Dermis blood vessel endothelial cell (primary cell): ENCODE measurements around the gene CRAMP1. TPM values are rescaled to one million over a fixed set of nuclear protein-coding genes. Genes with fewer than 3 reads are reported as not detected.

ENCODE experiments used
- DNase-seq: peaks from one replicate; pipeline ENCODE4 v3.0.0; 2010
- total RNA-seq: library from RNA; depleted of rRNA; stranded (reverse); fragments of >200 nt; gene quantifications from 2 replicates; pipeline ENCODE4 v1.2.3, GENCODE V29; 2014

The CRAMP1 gene
- total RNA-seq, 1 donor from 2014 or later: 12.9 TPM

DNA sequence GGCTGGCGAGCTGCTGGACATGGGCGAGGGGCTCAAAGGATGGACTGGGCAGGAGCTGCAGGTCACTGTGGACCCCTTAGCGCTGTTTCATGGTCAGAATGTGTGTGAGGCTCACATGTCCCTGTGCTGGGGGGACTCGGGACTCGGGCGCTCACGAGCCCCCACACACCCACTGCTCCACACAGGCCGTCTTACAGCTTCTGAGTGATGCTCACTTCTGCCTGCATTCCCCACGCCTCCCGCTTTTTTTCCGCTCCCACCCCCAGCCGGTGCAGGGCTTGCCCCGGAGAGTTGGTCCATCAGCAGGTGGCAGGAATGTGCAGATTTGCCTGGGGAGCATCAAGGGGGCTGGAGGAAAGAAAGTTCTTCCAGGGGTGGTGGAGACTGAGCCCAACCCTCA lies 45.7 kb downstream of the CRAMP1 start:
- DNase-seq: no peak

DNA sequence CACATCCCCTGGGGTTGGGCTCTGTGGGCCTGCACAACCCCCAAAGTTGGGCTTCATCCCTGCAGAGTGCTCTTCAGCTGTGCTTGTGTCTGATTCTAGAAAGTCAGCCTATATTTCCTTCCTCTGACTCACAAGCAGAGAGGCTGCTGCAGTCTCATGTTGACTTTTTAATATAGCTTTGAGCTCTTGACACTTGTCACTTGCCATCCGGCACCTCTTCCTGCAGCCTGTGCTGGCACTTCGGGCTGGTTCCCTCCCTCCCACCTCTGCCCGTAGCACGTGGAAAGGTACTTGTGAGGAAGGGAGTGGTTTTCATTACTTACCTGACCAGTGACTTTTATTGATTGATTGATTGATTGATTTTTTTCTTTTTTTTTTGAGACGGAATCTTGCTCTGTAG lies 46.9 kb downstream of the CRAMP1 start:
- peak; percentile 25 for DNase-seq

DNA sequence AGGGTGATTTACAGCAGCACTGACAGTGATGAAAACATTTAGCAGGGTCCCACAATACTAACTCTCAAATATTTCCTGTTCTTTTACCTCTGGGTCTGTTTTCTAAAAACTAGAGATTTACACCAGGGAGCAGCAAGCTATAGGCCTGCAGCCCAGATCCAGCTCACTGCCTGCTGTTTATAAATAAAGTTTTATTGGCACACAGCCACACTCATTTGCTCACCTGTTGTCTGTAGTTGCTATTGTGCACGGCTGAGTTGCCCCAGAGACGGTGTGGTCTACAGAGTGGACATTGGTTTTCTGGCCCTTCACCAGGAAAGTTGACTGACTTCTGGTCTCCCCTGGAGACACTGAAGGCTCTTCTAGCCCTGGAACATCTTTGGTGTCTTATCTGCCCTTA lies 49.7 kb downstream of the CRAMP1 start:
- DNase-seq: no peak

DNA sequence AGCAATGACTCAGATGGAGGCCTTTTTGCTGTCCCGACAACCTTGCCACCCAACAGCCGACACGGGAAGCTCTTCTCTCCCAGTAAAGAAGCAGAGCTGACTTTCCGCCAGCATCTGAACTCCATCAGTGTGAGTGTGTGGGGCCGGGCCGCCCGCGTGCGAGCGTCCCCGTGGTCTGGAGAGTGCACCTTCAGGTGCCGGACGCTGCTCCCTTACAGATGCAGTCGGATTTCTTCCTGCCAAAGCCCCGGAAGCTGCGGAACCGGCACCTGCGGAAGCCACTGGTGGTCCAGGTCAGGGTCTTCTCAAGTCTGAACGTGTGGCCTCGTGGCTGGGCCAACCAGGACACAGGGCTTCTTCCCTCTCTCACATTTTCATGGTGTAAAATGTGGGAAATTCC lies 50.4 kb downstream of the CRAMP1 start:
- DNase-seq: no peak

DNA sequence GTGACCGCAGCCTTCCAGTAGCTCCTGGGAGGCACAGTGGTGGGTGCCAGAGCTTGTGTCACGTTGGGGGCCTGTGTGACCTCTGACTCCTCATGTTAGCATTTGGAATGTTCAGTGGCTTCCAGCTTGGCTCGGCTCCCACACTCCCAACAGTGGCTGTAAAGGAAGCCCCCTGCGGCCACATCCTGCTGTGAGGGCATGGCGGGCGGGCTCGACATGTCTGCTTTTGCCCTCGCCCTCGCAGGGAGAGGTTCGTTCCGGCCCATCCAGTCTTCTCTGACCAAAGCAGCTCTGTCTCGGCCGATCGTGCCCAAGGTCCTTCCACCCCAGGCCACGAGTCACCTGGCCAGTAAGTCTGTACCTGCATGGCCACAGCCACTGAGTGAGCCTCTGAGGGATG lies 53.7 kb downstream of the CRAMP1 start:
- DNase-seq: no peak

DNA sequence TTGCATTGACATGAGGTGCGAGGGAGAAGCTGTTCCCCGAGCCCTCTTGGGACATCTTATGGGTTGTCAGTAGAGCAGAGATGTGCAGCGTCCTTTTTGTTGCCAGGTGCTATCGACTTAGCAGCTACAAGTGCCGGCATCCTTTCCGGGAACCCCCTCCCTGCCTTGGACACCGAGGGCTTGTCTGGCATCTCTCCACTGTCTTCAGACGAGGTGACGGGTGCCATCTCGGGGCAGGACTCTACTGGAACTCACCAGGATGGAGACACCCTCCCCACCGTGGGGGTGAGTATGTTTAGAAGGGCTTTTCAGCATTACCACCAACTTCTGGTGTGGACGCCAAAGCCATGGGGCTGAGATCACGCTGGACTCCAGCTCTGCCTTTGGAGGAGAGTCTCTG lies 54.2 kb downstream of the CRAMP1 start:
- DNase-seq: no peak

DNA sequence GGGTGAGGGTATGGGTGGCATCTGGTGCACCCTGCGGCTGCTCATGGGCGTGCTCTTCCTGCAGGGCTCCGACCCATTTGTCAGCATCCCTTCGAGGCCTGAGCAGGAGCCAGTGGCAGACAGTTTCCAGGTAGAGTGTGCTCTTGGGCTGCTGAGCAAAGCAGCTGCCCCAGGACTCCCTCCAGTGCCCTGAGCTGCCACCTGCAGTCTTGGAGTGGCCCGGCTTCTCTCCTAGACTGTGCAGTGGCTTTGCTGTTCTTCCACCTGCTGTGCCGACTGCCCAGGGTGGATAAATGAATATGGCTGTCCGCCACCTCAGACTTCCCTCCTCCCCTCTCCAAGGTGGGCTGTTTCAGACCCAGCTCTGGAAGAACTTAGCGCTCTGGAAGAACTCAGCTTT lies 55.1 kb downstream of the CRAMP1 start:
- no peak for DNase-seq

DNA sequence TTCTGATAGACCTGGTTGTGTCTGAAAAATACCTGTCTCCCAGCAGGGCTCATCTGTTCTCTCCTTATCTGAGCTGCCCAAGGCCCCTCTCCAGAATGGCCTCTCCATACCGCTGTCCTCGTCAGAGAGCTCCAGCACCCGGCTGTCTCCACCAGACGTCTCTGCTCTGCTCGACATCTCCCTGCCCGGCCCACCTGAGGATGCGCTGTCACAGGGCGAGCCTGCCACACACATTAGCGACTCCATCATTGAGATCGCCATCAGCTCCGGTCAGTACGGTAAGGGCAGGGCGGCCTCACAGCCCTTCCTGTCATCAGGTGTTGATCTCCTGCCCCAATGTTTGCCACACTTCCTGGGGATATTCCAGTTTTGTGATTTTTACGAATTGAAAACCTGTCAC lies 55.8 kb downstream of the CRAMP1 start:
- no peak for DNase-seq

DNA sequence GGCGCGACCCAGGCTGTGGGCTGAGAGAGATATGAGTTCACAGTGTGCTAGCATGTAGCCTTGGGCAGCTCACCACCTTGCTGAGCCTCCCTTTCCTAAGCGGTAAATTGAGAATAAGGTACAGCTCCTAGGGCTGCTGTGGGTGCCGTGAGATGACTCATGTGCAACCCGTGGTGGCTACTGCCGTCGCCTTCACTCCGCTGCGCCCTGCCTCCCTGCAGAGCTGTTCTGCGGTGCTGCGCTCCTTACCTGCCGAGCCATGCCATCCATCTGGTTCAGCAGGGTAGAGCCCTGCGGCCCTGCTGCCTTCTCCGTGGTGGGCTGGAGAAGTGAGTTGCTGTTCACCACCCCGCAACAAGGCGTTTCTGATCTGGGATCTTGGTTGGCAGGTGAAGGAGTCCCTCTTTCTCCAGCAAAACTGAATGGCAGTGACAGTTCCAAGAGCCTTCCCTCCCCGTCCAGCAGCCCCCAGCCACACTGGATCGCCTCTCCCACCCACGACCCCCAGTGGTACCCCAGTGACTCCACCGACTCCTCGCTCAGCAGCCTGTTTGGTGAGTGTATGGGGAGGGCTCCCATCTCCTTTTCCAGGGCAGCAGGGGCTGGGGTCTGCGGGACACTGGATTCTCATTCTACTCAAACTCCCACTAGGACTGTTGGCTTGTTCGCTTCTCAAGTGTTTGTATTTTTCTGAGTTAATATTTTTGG lies 56.6 kb downstream of the CRAMP1 start:
- DNase-seq: no peak

DNA sequence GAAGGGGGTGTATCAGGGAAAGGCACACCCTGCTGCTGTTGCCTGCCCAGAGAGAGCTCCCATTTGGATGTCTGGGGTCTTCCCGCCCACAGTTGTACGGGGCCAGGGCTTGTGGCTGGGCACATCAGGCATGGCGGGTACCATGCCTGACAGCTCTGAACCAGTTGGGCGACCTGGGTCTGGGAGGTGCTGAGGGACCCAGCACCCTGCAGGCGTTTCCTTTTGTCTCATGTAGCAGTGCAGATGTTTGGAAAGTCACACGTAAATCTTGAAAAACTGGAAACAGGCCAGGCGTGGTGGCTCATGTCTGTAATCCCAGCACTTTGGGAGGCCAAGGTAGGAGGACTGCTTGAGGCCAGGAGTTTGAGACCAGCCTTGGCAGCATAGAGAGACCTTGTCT lies 57.5 kb downstream of the CRAMP1 start:
- DNase-seq: no peak

DNA sequence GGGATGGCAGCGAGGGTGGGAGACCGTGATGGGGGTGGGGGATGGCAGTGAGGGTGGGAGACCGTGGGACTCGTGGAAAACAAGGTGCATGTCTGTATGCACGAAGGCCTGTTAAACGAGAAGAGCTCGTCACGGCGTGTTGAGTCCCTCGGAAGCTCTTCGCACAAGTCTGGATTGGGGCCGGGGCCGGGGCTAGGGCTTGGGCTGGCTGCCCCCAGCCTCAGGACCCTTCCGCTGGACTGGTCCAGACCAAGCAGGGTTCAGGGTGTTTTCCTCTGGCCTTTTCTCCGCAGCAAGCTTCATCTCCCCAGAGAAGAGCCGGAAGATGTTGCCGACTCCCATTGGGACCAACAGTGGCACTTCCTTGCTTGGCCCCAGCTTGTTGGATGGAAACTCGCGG lies 58.2 kb downstream of the CRAMP1 start:
- no peak for DNase-seq

DNA sequence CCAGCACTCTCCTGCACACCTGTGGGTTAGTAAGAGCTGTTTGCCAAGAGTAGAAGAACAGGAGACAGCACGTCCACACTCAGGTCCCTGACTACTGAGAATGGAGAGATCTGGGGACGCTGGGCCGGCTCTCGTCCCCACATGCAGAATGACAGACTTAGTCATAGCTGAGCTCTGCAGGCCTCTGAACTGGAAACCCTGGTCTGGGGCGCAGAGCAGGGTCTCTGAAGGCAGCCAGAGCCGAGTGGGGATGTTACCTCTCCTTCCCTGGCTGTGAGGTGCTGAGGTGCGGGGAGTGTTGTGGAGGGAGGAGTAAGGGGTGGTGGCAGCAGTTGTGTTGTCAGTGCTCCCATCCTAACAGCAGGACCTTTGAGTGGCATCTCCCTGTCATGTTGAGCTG lies 58.7 kb downstream of the CRAMP1 start:
- no peak for DNase-seq

DNA sequence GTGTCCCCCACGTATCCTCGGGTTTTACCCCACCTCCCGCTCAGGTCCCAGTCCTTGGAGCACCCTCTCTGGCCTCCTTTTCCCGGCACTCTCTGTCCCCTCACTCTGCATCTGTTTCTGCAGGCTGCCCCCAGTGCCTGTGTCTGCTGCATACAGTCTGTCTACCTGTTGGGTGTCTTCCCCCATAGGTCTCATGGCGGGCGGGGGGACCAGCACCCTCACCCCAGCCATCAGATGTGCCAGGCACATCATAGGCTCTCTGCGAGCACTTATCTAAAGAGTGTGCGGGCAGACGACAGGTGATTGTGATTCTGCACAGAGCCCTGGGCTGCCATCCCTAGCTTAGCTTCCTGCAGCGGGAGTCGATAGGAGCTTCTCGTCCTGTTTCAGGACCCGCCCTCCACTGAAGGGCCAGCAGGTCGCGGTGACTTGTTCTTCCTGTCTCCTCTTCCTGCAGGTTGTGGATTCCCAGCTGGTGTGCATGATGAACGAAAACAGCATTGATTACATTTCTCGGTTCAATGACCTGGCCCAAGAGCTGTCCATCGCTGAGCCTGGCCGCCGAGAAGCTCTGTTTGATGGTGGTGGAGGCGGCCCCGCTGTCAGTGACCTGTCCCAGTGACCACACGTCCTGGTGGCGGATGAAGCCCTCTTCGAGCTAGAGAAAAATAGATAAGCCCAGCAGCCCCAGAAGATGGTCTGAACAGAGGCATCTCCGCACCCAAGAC lies 61.4 kb downstream of the CRAMP1 start:
- DNase-seq: no peak

DNA sequence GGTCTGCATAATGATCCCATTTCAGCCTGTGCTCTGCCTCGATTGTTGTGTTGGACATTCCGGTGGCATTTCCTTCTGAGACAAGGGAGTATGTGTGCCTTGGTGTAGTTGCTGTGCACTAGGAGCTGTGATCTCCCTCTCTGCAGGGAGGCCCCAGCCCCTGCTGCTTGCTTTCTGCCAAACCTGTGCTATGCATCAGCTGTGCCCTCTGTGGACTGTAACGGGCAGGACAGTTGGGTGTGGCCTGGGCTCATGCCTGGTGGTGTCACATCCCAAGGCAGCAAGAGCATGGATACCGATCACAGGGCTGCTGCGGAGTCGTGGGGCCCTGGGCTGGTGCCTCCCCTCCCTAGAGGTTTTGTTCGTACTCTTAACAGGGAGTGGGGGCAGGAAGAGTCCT lies 62.1 kb downstream of the CRAMP1 start:
- no peak for DNase-seq

DNA sequence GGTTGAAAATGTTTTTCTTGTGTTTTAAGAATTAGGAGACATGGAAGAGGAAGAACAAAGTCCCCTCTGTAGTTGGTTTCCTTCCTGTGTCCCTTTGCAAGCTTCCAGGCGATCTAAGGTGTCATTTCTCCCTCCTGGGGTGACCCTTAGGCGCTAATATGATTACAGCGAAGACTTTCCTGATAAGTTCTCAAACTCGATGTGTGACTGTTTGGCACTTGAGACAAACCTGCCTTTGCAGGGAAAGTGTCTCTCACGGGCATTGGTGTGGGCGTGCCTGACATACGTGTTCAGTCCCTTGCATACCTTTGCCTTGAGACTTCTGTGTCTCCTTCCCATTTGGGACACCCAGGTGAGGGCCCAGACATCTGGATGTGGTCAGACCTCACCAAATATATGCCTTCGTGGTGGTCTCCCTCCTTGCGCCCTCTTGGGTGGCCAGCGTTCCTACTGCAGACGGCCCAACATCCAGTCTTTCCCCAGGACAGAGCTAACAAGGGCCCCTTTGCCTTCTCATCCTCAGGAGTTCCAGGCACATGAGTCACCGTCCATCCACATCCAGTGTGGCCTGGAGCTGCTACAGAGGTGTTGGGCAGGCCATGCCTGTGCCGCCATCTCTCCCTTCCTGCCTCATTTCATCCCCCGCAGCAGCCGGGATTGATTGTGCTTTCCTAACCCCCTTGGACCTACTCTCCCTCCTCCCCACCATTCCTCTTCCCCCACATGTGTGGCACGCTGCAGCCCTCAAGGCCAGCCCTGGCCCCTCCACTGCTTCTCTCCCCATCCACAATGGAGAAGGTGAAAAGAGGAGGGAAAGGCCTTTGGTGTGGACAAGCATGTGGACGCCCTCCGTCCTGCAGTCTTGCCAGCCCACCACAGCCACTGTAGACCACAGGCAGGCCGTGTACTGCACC lies 62.8 kb downstream of the CRAMP1 start:
- peak; percentile 57 for DNase-seq

DNA sequence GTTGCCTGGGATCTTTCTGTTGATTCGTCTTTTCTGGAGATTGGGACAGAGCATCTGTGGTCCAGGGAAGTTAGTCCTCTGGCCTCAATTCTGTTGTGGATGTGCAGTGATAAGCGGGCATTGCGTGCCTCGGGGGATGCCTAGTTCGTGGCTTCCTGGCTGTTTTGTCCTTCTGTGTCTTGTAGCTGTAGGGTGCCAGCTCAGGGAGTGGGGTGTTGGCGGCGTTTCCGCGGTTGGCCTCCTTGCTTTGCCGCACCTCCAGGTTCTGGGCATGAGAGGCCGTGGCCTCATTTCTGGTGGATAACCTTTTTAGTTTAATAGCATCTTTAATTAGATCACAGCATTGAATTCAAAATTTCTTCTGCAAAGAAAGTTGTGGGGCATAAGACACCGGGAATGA lies 64.5 kb downstream of the CRAMP1 start:
- DNase-seq: no peak

DNA sequence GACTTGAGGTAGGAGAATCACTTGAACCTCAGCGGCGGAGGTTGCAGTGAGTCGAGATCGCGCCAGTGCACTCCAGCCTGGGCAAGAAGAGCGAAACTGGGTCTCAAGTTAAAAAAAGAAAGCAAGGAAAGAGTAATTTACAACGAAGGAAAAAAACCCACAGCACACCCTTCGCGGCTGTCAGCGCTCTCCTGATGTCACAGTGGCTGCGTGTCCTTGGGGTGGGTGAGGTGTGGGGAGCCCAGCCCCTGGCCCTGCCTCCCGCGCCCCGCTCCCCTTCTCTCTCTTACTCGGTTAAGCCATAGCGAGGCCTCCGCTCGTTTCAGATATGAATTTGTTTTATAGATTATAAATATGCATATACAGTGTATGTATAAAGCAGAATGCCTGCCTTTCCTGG lies 65.2 kb downstream of the CRAMP1 start:
- no peak for DNase-seq

DNA sequence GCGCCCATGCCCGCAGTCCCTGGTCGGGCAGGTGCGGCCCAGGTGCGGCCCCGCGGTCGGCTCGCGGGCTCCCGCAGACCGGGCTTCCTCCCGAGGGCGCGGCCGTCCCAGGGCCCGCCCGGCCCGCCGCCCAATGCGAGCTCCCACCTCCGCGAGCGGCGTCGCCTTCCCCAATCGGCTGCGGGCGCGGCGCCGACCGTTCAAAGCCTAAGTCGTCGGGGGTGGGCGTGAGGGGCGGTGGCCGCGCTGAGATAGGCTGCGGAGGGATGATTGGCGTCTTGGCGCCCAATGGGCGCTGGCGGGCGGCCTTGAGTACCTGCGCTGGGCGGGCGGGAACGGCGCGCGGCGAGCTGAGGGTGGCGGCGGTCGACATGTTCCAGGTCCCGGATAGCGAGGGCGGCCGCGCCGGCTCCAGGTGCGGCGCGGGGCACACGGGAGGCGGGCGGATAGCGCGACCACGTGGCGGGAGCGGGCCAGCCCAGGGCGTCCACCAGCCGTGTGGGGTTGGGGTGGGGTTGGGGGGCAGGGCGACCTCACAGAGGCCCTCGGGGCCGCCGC lies 65.9 kb downstream of the CRAMP1 start, which contains the start of gene JPT2:
Gene JPT2 (plus strand): TSS at position 338 of the 558 bp plus-strand sequence. CDS start 34 bp downstream, at position 372.
- DNase-seq: peak; percentile 98

DNA sequence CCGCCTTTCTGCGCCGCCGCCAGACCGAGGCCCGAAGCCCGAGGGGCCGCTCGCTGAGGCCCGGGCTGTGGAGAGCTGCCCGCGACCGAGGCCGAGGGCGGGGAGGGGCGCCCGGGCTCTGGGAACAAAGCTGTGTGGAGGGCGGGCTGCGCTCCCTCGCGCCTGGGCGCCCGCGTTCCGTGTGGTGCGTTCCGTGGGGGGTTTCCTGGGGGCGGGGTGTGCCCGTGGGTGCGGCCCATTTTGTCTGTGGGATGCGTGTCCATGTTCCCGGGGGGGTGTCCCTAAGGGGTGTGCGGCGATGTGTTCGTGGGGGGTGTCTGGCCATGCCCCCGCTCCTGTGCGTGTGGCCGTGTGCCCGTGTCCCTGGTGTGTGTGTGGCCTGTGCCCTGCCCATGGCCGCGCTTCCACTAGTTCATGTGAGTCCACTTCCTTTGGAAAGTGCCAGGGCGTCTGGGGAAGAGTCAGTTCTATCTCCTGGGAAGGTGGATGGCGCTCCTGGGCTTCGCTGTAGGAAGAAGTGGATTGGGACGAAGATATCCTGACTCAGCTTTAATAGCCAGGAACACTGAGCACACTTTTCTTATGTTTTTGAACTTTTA lies 66.4 kb downstream of the CRAMP1 start:
- DNase-seq: peak; percentile 49

DNA sequence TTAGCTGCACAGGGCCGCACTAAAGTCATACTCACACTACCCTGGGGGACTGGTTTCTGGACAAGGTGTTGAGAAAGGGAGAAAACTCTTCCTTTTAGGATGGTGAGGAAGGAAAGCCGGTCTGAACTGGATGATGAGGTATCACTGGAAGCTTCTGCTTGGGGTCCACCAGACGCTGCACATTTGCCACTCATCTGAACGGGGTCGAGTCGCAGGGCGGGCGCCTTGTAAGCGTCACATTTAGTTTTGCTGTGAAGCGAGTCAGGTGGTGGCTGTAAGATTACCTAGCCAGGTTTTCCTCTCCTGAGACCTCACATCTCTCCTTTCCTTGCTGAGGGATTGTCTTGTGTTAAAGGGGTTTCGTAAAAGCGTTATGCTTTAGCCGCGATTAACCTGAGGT lies 68.2 kb downstream of the CRAMP1 start:
- DNase-seq: no peak

DNA sequence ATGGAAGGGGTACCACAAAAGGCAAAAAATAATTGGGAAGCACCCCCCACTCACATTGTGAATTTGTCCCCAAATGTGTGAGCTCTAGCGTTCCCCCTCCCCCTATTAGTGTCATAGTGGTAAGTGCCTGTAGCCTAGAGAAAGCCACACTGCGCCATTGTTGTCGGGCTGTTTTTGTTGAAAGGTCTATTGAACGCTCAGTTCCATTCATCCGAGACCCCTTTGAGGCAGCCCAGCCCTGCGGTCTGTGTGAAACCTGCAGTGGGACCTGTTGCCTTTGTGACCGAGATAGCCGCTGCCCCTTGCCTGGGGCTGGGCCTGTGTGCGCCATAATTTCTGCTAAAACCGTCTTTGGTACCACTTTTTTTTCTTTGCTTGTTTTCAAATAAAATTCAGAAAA lies 68.9 kb downstream of the CRAMP1 start:
- DNase-seq: no peak
